WTC11 (cell line): ENCODE results near the gene GTF3C1.

Experiments
- ETV6 ChIP-seq: sonication (generic); formaldehyde crosslinking; IDR thresholded peaks from 2 replicates; pipeline ENCODE4 v1.8.1; 2022; ENCODE audit warnings: mild to moderate bottlenecking, missing genetic modification reagents
- ZNF532 ChIP-seq: fragments of 250-450 bp; sonication (Bioruptor Pico); IDR thresholded peaks from 2 replicates; pipeline ENCODE4 v1.9.0; 2021; ENCODE audit warnings: mild to moderate bottlenecking, borderline replicate concordance
- ZSCAN18 ChIP-seq: fragments of 250-450 bp; sonication (Bioruptor Pico); IDR thresholded peaks from 2 replicates; pipeline ENCODE4 v2.1.2; 2022; ENCODE audit warnings: mild to moderate bottlenecking, moderate library complexity

GRCh38 chr16:27414788-27415431 lies 134.8 kb downstream of the GTF3C1 start:
- no peak for TF ChIP-seq ETV6 (CRISPR knock-in tag)
- no peak for TF ChIP-seq ZNF532 (CRISPR knock-in tag)
- no peak for TF ChIP-seq ZSCAN18
